Superior temporal gyrus (tissue), 1 donor: ENCODE data around the gene OBP2B.
"Not testable (repeated sequence)": the region's sequence is repeated elsewhere in the genome, so short reads cannot be mapped to it uniquely, and the experiment has no call there.

Experiments
- DNase-seq: peaks from one replicate; pipeline ENCODE4 v3.0.0-alpha.2; 2016; ENCODE audit errors: extremely low spot score

The OBP2B gene

DNA sequence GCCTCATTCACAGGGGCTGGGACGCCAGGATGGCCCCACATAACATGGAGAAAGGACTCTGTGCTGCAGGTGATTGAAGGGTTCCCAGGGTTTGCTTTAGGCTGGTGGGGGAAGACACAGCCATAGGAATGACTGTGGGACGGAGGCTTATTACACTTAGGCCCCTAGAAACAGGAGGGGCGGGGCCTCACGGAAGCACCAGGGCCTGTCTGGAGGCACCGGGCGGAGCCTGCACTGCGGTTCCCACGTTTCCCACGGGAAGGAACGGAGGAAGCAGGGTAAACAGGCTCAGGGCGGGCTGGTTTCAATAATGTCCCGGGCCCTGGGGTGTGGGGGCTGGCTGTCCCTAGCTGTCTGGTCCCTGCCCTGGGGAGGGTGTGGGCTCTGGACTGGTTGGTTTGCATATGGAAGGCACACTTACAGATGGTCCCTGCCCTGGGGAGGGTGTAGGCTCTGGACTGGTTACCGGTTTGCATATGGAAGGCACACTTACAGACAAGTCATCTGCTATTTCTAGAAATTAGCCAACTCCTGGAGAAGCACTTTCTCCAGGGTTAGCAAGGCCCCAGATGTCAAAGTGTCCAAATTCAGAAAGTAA, 14.2 kb upstream of the OBP2B start:
- DNase-seq = not testable (repeated sequence)

DNA sequence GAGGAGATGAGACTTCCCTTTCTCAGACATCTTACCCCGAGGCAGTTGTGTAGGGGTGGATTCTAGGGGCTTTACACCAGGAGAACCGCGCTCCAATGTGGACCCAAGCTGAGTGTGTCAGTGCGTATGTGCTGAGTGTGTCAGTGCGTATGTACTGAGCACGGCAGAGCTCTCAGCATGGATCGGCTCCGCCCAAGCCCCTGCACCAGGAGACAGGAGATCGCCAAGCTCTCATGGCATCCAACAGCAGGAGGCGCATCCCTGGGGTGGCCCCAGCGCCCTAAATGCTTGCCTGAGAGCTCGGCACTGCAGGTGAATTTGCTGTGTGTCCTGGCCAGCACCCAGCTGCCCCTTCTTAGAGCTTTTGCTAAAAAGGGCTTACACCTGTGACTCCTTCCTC, 12.9 kb upstream of the OBP2B start:
- not testable (repeated sequence) for DNase-seq

DNA sequence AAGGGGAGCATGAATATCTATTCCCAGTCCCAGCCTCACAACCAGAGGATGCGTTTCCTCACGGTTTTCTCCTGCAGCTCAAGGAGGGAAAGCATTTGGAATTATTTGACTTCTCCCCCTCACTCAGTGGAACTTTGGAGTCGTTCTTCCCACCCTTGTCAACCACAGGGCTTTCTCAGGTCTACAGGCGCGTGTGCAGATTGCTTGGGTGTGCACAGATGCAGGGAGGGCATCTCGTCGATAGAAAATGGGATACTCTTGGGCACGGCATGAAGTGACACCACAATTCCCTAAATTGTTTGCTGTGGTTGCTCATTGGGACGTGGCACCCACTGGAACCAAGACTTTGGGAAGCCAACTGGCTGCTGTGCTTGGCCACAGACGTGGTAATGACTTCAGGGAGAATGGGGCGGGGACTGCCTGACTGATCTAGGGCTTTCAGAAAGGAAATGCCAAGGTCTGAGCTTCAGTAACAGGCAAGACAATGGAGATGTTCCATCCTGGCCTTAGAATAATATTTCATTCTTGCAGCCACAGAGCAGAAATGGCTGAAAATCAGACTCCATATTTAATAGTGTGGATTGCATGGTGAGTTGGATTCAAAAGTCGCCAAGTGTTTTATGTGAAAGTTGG, 12.2 kb upstream of the OBP2B start:
- no peak for DNase-seq

DNA sequence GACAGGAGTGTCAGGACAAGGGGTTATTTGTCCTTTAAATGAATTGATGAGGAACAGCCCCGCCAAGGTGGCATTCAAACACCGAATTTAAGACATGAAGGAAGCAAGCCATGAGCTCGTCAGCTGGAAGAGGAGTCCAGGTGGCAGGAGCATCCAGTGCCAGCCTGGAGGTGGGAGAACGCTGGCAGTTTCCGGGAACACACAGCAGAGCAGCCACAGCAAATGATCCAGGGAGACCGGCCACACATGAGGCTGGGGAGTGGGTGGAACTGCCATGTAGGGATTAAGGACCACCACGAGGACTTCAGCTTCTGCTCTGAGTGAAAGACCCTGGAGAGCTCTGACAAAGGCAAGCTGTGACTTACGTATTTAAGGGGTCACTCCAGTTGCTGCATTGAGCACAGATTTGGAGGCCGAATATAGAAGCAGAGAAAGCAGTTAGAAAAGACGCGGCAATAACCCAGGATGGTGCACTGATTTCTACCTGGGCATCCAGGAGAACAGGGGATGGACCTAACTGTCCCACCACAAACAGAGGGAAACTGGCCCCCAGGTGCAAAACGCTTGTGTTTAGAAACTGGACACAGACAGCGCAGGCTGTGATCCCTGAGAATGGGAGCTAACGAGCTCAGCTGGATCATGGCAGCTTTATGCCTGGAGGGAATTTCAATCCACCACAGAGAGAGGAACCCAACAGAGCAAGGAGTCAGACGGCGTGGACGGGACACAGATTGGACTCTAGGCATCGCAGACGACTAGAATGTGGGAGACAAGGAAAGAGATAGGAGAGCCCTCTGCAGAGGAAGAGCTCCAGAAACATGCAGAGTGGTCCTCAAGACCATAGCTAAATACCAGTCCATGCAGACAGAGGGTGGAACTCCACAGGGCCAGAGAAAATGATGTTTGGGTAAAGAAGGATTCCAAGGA, 9.3 kb upstream of the OBP2B start:
- not testable (repeated sequence) for DNase-seq

DNA sequence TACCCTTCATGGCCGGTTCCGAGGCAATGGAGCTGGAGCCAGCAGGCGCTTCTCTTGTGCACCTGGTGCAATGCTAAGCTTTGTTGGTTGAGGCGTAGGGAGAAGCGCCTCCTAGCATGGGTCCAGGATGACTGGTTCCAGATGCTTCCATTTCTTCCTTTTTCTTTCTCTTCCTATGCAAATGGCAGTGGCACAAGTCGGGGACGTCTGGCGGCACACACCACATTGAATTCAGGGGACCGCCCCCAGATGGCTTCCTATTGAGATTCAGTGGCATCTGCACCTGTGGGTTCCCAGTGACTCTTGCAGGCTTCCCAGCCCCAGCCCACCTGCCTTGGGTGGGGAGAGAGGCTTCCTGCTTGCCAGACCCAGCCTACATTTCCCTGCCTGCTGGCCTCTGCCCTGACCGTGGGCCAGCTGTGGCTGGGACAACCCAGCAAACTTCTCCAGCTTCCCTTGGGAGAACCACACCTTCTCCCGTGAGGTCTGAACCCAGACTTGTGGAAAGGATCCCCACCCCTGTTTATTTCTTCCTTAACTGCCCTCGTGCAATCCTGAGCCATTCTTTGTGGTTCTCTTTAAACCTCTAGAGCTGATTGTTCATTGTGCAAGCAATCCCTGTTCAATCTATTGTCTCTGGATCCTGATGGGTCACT, 8.4 kb upstream of the OBP2B start:
- not testable (repeated sequence) for DNase-seq

DNA sequence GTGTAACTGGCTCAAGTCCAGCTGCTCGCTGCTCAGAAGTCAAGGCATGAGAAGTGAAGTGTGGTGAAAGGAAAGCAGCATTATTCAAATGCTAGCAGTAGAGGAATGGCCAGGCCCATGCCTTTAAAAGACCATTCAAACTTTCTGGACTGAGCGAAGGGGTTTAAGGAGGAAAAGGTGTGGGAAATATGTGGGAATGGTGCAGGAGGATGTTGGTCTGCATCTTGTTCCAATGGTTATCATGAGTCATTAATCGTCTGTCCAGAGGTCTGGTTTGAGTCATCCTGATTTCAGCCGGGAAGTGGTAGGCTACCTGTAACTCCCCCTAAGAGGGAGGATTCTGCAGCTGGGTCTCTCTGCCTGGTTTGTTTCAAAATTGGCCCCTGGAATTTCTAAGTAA, 5.2 kb upstream of the OBP2B start:
- DNase-seq = not testable (repeated sequence)

DNA sequence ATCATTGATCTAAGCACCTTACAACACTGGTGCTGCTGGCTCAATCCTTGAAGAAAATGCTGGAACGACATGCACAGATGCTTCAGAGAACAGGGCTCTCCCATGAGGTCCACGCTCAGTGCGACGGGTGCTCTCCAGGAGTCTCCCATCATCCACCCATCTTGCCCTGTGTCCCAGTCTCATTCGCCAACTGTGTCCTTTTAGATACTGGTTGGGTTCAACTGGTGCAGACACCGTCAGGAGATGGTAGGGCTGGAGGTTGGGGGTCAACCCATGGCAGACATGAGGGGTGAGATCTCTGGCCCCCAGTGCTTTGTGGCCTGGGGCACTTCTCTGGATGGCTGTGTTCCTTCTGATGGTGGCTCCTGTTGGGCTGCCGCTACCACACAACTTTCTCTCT, 1.6 kb upstream of the OBP2B start:
- DNase-seq = no peak

DNA sequence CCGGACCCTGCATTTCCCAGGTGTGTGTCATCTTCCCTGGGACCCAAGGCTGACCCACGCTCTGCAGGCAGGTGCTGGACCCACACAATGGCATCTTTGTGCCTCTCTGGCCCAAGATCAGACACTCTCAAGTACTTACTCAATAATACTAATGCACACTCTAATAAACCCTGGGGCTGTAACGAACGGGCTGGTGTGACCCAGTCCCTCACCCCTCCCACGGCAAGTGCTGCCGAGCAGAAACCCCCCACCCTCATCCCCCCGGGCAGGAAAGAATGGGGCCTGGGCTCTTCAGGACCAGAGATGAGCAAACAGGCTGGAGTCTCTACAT, 1.1 kb upstream of the OBP2B start:
- no peak for DNase-seq

DNA sequence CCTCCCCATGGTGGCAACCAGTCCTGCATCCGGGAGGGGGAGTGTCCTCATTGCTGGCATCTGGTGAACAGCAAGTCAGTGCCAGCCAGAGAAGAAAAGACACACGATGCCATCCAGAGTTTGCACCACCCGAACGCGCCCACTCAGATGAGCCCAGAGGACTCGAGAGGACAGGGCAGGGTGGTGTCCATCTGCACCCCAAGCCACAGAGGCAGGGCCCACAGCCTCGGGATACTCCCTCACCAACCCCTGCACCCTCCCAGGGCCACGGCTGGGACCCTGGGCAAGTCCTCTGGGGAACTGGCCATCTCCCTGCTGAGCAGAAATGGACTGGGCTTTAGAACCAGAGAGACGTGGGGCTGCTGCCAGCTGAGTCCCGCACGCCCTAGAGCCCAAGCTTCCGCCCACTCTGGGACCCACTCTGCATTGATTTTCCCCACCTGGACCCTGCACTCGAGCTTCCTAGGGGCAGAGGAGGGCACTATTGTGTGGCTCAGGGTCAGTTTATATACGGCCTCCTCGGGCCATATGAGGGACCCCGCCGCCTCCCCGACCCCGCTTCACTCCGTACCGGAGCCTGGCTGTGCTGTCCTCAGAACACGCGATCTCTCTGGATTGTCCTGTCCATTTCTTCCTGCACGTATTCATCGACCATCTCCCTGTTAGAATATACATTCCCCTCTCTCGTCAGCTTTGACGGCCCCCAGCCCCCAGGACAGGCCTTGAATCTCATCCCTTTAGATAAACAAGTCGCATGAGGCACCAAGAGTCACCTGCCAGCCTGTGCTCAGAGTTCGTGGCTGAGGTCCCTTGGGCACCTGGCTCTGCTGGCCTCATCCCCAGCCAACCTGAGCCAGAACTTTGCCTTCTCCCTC, 514 bp upstream of the OBP2B start:
- DNase-seq = not testable (repeated sequence)

DNA sequence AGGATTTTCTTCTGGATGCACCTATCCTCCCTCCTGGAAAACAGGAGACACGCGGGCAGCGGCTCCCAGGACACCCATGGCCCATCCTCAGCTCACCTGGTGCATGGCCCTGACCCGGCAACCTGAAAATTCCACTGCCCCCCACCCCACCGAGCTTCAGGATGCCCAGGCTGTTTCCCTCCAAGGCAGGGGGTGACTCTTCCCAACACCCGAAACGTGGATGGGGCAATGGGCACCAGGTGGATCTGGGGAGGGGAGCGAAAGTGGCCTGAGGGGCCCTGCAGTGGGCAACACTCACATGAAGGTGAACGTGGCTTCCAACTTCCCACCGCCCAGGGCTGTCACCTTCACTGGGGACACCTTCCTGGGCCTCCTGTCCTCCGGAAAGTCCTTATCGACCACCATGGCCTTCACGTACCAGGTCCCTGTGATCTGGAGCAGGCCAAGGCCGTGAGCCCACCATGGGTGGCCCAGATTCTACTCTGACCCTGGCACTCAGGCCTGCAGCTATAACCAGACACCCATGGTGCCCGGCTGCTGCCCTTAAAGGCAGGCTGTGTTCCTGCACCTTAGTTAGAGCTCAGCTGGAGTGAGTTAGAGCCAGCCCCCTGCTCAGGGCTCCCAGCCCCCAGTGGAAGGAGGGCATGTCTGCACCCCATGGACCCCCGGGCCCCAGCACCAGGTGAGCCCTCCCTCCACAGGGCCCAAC, 725 bp downstream of the OBP2B start:
- not testable (repeated sequence) for DNase-seq

DNA sequence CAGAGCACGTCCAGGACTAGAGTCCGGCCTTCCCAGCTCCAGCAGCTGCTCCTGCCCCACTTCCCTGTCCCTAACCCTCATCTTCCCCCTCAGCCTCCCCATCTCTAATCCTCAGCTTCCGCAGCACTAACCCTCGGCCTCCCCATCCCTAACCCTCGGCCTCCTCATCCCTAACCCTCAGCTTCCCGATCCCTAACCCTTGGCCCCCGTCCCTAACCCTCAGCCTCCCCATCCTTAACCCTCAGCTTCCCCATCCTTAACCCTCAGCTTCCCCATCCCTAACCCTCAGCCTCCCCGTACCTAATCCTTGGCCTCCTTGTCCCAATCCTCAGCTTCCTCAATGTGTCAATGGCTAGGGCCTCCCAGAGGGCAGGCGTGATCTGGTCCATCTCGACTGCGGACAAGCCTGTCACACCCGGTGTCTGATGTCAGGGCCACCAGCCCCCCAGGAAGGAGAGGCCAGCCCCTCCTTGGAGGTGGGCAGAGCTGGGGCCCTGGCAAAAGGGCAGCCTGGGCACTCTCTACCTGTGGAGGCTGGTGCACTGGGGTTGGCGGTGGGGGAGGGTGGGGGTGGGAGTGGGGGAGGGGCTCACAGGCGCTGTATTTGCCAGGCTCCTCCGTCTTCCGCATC, 1.4 kb downstream of the OBP2B start:
- DNase-seq = no peak

DNA sequence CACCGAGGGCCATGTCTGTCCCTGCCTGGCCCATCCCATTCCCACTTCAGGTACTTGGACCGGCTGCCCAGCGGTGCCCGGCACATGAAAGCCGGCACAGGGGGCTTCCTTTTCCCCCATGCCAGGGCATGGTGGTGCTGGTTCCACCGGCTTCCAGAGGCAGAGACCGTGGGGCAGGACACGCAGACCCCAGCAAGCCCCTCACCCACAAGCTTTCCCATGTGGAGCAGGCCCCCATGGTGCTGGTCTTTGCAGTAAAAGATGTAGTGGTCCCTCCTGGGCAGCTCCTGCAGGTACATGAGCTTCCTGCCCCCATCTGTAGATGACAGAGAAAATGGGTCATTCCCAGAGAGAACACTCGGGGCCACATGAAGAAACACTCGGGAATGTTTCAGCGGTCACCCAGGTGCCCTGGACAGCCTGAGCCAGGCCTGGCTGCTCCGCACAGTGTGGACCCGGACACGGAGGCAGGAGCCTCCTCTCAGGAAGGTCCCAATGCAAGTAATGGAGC, 2.0 kb downstream of the OBP2B start:
- no peak for DNase-seq

DNA sequence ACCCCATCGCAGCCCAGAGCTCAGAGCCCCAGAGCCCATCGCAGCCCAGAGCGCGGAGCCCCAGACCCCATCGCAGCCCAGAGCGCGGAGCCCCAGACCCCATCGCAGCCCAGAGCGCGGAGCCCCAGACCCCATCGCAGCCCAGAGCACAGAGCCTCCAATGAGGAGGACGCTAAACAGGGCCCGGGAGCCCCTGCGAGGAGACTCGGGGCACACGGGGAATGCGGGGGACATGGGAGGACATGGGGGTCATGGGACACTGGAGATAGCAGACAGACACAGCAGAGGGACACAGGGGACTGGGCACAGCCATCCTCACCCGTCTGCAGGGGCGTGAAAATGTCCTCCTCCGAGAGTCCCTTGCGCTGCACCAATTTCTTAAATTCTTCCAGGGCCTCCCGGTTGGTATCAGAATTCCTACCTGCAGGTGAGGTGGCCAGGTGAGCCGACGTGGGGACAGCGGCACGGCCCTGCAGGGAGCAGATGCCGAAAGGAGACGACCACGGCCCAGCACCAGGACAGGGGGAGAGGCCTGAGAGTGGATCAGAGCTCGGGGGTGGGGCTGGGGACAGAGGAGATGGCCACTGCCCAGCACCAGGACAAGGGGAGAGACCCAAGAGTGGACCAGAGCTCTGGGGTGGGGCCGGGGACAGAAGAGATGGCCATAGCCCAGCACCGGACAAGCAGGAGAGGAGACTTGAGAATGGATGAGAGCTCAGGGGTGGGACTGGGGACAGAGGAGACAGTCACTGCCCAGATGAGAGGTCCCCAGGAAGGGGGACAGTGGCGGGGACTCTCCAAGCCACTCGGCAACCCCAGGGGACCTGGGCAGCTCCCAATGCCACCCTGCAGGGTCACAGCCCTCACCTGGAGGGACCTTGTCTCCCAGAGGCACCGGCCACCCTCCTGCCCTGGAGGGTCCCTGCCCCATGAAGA, 2.8 kb downstream of the OBP2B start:
- no peak for DNase-seq

DNA sequence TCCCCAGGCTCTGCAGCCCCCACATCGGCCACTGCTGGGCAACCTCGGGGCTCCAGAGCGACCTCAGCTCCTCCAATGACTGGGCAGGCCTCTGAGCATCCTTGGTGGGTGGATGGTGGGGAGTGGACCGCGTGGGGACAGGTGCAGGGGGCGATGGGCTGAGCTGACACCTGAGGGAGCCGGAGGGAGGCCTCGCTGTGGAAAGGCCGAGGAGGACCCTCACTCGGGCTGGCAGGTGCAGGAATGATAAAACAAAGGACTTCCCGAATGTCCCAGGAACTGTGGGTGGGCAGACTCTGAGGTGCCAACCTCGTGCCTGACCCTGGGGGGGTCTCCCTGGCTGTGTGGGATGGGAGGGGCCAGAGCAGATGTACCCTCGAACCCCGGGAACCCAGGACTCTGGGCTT, 3.6 kb downstream of the OBP2B start:
- DNase-seq = not testable (repeated sequence)

DNA sequence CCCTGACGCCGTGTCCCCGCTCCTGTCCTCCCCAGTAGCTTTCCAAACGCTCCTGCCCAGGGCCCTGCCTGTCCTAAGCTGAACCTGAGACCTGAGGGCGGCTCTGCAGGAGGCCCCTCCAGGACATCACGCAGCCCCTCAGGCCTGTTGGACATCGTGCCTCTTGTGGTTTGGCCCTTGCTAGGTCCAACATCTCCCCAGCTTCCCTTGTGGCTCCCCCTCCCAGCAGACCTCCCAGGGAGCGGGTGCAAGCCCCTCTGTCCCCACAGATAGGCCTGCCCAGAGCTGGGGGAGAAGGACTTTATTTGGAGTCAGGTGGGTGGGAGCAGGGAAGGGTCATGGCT, 4.1 kb downstream of the OBP2B start:
- DNase-seq = no peak

DNA sequence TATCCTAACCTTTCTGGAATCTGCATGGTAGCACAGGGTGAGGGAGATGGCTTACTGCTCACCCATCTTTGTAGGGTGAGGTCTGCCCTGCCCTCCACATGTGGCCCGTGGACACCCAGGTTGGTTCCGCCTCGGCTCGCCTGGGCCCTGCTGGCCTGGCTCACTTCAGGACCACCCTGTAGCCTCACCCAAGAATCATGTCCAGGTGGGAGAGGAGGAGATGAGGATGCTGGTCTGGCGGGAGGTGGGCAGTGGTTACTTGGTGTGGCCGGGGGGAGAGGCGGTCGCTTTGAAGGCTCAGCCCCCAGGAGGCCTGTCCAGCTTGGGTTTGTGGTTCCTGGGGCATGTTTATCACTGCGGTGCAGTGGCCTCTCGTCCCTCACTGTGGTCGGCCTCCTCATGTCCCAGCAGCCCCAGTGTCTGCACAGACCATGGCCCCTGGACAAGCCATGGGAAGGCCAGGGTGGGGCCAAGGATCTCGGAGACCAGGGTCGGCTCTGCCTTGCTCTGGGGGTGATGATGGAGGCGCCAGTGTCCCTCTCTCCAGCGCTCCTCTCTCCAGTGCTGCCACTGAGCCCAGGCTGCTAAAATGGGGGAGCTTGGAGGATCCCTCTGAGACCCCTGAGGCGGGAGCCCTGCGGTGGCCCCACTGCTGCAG, 4.6 kb downstream of the OBP2B start:
- DNase-seq = no peak

DNA sequence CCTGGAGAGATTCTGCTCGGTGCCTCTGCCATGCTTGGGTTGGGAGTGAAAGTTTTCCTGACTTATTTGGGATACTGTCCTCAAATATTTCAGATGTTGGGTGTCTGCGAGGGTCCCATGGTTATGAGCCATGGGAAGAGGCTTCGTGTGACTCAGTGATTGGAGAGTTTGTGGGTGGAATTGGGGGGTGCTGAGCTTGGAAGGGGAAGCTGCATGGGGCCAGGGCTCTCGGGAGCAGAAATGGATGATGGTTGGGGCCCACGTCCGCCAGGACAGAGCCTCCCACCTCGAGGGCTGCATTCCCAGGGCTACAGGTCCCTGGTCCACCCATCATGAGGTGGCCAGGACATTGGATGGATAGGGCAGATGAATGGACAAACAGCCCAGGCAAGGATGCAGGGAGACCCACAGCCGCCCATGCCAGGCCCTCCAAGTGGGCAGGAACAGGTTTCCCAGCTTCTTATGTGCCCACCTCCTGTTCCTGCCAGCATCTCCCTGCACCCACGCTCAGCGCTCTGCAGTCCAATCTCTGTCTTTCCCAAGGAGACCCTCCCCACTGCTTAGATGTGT, 5.5 kb downstream of the OBP2B start:
- no peak for DNase-seq
